Putamen (tissue), 1 donor: ENCODE results near the gene CD300LB.
"Not testable (repeated sequence)": the region's sequence is repeated elsewhere in the genome, so short reads cannot be mapped to it uniquely, and the experiment has no call there.

Source experiments
- DNase-seq: peaks from one replicate; pipeline ENCODE4 v3.0.0-alpha.2; 2016; ENCODE audit warnings: low spot score

The CD300LB gene

GRCh38 chr17:74525465-74525725 lies 5.9 kb downstream of the CD300LB start:
- no peak for DNase-seq

GRCh38 chr17:74524653-74525464 lies 6.4 kb downstream of the CD300LB start:
- DNase-seq = no peak

- DNase-seq = no peak
These were observed 8.0 kb downstream of the CD300LB start for GRCh38 chr17:74523308-74523707.

GRCh38 chr17:74522381-74523105 lies 8.7 kb downstream of the CD300LB start:
- DNase-seq = no peak

GRCh38 chr17:74521701-74522201 lies 9.5 kb downstream of the CD300LB start:
- peak; percentile 7 for DNase-seq

GRCh38 chr17:74520790-74521480 lies 10.3 kb downstream of the CD300LB start:
- DNase-seq = no peak

DNA sequence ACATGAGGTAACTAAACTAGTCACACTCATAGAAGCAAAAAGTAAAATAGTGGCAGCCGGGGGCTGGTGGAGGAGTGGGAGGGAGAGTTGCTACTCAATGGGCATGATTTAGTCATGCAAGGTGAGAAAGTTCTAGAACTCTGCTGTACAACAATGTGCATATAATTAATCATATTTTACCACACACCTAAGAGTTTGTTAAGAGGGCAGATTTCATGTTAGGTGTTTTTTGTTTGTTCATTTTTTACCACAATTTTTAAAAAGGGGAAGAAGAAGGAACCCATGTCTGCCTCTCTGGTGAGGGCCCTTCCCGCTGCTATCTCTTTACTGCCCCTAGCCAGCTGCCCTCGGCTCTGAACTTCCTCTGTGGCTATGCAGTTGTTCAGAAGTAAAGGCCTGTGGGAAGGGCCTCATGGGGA lies 11.2 kb downstream of the CD300LB start:
- no peak for DNase-seq

DNA sequence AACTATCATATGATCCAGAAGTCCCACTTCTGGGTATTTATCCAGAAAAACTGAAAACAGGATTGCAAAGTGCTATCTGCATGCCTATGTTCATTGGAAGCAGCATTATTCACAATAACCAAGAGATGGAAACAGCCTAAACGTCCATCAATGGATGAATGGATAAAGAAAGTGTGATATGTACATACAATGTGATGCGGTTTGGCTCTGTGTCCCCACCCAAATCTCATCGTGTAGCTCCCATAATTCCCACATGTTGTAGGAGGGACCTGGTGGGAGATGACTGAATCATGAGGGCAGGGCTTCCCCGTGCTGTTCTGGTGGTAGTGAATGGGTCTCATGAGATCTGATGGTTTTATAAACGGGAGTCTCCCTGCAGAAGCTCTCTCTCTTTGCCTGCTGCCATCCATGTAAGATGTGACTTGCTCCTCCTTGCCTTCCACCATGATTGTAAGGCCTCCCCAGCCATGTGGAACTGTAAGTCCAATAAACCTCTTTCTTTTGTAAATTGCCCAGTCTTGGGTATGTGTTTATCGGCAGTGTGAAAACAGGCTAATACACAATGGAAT lies 12.8 kb downstream of the CD300LB start:
- DNase-seq = not testable (repeated sequence)

- DNase-seq = no peak
These were observed 14.5 kb downstream of the CD300LB start for GRCh38 chr17:74516561-74517328.

DNA sequence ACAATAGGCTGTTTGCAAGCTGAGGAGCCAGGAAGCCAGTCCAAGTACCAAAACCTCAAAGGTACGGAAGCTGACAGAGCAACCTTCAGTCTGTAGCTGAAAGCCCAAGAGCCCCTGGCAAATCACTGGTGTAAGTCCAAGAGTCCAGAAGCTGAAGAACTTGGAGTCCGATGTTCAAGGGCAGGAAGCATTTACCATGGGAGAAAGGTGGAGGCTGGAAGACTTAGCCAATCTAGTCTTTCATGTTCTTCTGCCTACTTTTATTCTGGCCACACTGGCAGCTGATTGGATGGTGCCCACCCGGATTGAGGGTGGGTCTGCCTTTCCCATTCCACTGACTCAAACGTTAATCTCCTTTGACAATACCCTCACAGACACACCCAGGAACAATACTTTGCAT lies 15.3 kb downstream of the CD300LB start:
- no peak for DNase-seq

DNA sequence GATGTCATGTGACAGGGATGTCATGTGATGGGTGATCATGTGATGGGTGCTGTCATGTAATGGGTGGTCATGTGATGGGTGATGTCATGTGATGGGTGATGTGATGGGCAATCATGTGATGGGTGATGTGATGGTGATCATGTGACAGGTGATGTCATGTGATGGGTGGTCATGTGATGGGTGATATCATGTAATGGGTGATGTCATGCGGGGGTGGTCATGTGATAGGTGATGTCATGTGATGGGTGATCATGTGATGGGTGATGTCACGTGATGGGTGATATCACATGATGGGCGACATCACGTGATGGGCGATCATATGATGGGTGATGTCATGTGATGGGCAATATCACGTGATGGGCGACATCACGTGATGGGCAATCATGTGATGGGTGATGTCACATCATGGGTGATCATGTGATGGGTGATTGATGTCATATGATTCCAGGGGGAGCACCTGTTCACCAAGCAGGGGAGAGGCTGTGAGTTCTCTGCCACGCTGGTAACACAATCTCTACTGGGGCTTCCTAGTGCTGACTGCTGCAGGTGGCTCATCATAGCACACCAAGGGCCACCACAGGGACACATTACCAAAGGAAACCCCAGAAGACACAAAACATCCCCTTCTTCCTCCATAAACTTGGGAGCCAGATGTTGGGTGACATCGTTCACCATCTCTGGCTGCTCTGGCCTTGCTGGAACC lies 16.5 kb downstream of the CD300LB start:
- DNase-seq = no peak

GRCh38 chr17:74513987-74514631 lies 17.2 kb downstream of the CD300LB start:
- no peak for DNase-seq

GRCh38 chr17:74512624-74513091 lies 18.6 kb downstream of the CD300LB start:
- no peak for DNase-seq

DNA sequence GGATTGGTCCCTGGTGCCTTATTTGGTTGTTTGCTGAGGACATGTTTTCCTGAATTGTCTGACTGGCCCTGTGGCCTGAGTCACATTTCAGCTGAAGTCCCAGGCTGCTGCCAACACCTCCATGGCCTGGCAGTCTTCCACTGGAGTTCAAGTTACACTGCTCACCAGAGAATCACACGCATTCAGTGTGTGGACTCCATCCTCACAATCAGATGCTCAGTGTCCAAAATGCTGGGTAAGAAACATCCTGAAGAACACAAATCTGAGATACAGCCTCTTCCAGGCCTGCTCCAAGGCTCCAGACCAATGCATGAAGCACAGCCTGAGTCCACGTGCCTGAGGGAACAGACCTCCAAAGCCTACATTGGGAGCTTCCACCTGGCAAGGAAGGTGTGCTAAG lies 19.2 kb downstream of the CD300LB start:
- no peak for DNase-seq

DNA sequence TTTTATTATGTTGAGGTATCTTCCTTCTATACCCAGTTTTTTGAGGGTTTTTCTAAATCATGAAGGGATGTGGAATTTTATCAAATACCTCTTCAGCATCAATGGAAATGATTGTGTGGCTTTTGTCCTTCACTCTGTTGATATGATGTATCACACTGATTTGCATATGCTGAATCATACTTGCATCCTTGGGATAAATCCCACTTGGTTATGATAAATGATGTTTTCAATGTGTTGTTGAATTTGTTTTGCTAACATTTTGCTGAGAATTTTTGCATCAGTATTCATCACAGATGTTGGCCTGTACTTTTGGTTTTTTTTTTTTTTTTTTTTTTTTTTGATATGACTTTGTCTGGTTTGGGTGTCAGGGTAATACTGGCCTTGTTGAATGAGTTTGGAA lies 23.1 kb downstream of the CD300LB start:
- DNase-seq = no peak

DNA sequence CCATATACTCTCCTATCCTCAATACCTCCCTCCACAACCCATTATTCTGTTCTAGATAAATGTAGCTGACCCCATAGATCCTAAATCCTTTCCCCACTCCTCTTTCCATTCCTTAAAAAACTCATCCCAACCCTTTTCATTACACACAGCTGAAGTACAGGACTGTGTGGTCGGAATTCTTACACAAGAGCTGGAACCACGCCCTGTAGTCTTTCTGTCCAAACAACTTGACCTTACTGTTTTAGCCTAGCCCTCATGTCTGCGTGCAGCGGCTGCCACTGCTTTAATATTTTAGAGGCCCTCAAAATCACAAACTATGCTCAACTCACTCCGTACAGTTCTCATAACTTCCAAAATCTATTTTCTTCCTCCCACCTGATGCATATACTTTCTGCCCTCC lies 27.3 kb downstream of the CD300LB start:
- not testable (repeated sequence) for DNase-seq

DNA sequence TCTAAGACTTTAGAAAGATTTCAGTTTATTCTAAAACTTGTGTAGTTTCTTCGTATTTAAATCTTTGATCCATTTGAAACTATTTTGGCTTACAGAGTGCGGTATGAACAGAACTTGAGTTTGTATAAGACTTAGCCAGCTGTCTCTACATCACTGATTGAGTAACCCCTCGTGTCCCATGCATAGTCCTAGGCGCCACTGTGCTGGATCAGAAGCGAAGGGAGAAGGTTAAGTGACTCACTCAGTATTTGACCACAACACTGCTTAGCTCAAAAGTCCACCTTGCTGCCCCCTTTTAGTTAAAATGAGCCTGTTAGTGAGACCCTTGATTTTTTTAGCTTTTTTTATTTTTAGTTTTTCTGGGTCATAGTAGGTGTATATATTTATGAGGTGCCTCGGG lies 28.4 kb downstream of the CD300LB start:
- no peak for DNase-seq

DNA sequence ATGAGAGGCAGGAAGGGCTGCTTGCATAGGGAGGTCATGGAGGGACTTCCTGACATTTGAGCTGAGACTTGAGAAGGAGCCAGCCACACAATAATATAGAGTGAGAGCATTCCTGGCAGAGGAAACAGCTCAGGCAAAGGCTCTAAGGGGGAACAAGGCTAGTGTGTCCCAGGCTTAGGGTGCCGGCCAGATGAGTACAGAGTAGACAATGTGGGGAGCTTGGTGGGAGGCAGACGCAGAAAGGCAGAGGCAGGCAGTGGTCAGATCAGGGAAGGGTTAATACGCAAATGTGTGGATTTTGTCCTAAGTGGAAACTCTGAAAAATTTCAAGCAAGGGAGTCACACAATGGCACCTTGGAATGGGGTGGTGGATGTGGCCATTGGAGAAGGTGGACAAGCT lies 31.3 kb downstream of the CD300LB start:
- DNase-seq = no peak

DNA sequence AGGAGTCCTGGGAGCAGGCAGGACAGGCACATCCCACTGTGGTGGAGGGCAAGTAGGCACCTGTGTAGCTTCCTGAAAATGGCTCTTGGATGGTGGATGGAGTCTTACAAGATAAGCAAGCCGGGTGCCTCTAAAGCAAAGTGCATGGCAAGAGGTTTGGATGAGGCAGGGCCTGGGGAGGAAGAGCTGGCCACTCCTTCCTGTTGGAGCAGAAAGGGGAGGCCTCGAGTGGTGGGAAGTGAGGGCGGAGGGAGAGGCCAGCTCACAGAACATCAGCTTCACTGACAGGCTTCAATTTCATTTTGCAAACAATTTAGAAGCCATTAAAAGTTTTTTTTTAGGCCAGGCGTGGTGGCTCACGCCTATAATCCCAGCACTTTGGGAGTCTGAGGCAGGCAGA lies 33.8 kb downstream of the CD300LB start:
- no peak for DNase-seq

DNA sequence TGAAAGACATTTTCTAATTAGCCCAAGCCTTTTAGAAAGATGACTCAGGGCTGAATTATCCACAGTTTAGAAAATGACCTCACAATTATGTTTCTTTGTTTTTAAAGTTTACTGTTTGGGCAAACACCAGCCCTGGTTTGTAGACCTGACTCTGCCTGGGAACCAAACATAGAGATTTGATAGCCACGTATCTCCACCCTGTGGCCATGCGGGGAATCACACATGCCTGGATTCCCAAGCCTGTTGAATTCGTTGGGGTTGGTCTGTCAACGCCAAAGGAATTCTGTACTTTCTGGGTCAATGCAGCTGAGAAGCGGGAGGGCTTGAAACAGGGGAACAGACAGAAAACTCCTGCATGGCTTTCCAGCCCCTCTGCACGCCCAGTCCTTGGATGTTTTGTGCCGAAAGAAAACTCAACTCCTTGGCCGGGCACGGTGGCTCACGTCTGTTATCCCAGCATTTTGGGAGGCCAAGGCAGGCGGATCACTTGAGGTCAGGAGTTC lies 37.9 kb downstream of the CD300LB start:
- peak; percentile 47 for DNase-seq
